ENCODE data around the gene ZNF765.

DNA sequence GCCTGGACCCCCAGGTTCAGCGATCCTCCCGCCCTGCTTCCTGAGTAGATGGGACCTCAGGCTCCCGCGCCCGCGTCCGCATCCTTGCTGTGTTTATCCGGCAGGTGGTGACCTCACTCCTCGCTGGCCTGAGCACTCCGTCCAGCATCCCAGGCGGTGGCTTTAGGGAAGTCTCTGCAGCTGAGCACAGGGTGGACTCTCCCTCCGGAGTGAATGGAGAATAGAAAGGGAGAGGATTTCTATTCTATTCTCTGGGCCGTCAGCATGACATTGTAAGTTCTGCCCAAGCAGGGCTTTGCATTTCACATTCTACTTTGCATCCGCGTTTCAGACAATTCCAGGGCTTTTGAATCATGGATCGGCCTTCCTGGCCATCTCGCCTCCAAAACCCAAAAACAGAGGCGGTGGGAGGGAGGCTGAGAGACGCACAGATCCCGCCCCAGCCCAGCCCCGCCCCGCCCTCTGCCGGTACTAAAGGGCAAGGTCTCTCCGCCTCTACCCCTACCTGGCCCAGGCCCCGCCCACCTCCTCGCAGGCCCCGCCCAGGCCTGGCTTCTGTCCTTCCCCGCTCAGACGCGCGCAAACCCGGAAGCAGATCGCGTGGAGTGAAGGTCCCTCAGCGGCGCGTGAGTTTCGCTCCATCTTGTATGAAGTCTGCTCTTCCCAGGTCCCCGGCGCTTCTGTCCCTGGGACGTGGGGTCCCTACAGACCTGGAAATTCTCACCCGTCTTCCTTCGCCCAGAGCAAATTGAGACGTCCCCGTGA is 29.6 kb upstream of the ZNF765 start, which contains the start of gene ZNF525:
- TF ChIP-seq SETDB1 (IDR thresholded peaks at IDR 0.05; ENCODE audit: low read length) = no peak
- TF ChIP-seq, protein P1, sequence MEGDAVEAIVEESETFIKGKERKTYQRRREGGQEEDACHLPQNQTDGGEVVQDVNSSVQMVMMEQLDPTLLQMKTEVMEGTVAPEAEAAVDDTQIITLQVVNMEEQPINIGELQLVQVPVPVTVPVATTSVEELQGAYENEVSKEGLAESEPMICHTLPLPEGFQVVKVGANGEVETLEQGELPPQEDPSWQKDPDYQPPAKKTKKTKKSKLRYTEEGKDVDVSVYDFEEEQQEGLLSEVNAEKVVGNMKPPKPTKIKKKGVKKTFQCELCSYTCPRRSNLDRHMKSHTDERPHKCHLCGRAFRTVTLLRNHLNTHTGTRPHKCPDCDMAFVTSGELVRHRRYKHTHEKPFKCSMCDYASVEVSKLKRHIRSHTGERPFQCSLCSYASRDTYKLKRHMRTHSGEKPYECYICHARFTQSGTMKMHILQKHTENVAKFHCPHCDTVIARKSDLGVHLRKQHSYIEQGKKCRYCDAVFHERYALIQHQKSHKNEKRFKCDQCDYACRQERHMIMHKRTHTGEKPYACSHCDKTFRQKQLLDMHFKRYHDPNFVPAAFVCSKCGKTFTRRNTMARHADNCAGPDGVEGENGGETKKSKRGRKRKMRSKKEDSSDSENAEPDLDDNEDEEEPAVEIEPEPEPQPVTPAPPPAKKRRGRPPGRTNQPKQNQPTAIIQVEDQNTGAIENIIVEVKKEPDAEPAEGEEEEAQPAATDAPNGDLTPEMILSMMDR (IDR thresholded peaks at IDR 0.05 in 2 of 3, conservative IDR thresholded peaks at IDR 0.05 in 1 of 3; ENCODE audit: insufficient read depth in 2 of 3, low read depth in 1 of 3, low read length in 3 of 3) = no peak
